Measurements from ENCODE around the gene MCM7.

Gene MCM7

DNA sequence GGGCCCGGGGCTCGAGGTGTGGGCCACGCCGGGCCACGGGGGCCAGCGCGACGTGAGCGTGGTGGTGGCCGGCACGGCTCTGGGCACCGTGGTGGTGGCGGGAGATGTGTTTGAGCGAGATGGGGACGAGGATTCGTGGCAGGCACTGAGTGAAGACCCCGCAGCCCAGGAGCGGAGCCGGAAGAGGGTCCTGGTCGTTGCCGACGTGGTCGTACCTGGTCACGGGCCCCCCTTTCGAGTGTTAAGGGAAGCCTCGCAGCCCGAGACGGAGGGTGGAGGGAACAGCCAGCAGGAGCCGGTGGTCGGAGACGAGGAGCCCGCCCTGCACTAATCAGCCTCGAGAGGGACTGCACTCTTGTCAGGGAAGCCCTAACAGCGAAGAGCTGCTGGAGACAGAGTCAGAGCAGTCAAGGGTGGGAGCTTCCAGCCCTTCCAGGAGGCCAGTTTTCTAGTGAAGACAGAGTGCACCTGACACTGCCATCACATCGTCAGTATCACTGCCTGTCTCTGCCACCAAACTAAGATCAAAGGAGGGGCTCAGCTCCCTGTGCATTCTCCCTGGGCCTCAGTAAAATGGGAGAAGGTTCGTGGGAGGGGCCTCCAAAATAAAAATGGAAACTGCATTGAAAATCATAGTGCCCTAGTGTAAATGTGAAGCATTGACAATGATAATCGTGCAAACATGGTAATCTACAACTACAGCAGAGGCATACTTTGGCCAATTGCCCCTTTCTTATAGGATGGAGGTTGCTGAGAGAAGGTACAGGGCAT lies 26.9 kb upstream of the MCM7 start:
- peak overlapping the region; percentile 86; the same call in 1 of the 2 replicates for H3K4me3 ChIP-seq (ENCODE audit: low read length)
- no peak for TF ChIP-seq ZNF274 (IDR thresholded peaks at IDR 0.05; ENCODE audit: low read depth, low read length)

DNA sequence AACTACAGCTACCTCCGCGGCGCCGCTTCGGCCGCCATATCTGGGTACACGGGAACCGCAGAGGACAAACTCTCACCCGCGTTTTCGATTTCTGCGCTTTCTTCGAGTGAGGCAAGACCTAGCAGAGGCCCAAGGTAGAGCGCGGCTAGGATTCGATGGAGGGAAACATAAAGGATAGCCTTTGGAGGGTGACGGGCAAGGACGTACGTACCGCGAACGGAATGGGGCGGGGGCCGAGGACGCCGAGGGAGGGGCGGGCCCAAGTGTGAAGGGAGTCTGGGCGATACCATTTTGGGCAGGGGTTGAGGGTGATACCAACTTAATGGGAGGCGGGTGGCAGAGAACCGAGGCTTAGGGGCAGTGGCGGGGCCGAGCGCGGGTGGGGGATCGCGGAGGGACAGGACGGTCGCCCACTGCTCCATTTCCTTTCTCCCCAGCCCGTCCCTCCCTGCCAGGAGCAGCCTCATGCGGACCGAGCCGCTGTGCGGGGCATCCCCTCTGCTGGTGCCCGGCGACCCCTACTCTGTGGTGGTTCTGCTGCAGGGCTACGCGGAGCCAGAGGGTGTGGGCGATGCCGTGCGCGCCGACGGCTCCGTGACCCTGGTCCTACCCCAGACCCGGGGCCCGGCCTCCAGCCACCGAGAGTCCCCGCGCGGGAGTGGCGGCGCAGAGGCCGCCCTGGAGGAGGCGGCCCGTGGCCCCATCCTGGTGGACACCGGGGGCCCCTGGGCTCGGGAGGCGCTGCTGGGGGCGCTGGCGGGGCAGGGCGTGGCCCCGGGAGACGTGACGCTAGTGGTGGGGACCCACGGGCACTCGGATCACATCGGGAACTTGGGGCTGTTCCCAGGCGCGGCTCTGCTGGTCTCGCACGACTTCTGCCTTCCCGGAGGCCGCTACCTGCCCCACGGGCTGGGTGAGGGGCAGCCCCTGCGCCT lies 26.0 kb upstream of the MCM7 start, which contains the start of gene MBLAC1:
Gene MBLAC1, plus strand, starts transcription at position 37 of the 935 bp plus-strand sequence. Its CDS starts 429 bp downstream, at position 466.
- TF ChIP-seq ZNF274 (IDR thresholded peaks at IDR 0.05; ENCODE audit: low read depth, low read length): no peak
- H3K4me3 ChIP-seq (ENCODE audit: low read length): peak within 1 kb of the TSS; percentile 86

DNA sequence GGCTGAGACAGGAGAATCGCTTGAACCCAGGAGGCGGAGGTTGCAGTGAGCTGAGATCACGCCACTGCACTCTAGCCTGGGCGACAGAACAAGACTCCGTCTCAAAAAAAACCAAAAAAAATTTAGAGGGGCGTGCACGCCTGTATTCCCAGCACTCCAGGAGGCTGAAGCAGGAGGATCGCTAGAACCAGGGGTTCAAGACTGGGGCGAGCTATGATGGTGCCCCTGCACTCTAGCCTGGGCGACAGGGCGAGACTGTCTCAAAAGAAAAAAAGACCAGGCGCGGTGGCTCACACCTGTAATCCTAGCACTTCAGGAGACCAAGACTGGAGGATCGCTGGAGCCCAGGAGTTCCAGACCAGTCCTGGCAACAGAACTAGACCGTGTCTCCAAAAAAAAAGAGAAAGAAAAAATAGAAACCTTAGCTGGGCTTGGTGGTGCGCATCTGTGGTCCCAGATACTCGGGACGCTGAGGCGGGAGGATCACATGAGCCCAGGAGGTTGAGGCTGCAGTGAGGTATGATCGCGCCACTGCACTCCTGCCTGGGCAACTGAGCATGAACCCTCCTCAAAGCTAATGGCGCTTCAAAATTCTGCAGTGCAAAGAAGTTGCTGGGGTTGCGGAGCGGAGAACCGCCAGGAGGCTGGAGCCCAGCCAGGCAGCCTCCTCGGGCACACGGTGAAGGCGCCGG lies 25.2 kb upstream of the MCM7 start:
- H3K4me3 ChIP-seq (ENCODE audit: low read length): peak overlapping the region; percentile 86
- no peak for TF ChIP-seq ZNF274 (IDR thresholded peaks at IDR 0.05; ENCODE audit: low read depth, low read length)

DNA sequence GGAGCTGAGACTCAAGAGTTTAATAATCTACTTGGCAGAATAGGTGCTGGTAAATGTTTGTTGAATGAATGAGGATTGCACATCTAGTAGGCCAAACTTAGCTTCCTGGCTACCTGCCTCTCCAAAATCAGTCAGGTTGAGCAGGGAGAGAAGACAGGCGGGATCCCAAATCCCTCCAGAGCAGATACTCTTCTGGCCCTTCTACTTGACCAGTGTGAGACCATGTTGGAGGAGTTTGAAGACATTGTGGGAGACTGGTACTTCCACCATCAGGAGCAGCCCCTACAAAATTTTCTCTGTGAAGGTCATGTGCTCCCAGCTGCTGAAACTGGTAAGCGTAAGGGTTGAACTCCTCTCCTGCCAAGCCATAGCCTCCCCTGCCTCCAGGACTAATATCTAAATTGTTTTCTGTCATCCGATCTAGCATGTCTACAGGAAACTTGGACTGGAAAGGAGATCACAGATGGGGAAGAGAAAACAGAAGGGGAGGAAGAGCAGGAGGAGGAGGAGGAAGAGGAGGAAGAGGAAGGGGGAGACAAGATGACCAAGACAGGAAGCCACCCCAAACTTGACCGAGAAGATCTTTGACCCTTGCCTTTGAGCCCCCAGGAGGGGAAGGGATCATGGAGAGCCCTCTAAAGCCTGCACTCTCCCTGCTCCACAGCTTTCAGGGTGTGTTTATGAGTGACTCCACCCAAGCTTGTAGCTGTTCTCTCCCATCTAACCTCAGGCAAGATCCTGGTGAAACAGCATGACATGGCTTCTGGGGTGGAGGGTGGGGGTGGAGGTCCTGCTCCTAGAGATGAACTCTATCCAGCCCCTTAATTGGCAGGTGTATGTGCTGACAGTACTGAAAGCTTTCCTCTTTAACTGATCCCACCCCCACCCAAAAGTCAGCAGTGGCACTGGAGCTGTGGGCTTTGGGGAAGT lies 23.4 kb upstream of the MCM7 start:
- no peak overlapping the region for H3K4me3 ChIP-seq (ENCODE audit: low read length)
- TF ChIP-seq ZNF274 (IDR thresholded peaks at IDR 0.05; ENCODE audit: low read depth, low read length): no peak

DNA sequence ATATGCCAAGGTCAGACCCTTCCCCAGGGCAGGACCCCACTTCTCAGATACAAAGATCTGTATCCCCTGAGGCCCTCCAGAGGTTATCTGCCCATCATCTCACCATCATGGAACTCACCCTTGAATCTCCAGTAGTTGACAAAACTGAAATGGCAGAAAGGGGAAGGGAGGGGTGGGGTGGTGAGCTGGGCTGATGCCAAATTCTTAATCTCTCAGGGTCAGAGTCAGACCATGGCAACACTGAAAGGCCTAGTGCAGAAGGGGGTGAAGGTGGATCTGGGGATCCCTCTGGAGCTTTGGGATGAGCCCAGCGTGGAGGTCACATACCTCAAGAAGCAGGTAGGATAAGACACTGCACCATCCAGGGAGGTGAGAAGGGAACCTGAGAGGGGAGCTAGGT lies 21.4 kb upstream of the MCM7 start:
- H3K4me3 ChIP-seq (ENCODE audit: low read length): no peak overlapping the region
- TF ChIP-seq ZNF274 (IDR thresholded peaks at IDR 0.05; ENCODE audit: low read depth, low read length): no peak

DNA sequence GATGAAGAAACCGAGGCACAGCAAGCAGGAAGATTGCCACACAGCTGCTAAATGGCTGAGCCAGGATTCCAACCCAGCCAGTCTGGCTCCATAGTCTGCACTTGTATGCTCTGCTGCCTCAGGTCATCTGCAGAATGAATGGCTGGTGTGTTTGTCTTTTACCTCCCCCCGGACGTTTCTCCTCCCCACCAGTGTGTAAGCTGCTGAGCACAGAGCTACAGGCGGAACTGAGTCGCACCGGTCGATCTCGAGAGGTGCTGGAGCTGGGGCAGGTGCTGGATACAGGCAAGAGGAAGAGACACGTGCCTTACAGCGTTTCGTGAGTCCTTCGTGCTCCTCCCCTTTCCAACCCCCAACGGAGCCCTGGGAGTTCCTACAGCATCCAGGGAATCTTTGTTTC lies 20.9 kb upstream of the MCM7 start:
- TF ChIP-seq ZNF274 (IDR thresholded peaks at IDR 0.05; ENCODE audit: low read depth, low read length): no peak
- no peak overlapping the region for H3K4me3 ChIP-seq (ENCODE audit: low read length)

DNA sequence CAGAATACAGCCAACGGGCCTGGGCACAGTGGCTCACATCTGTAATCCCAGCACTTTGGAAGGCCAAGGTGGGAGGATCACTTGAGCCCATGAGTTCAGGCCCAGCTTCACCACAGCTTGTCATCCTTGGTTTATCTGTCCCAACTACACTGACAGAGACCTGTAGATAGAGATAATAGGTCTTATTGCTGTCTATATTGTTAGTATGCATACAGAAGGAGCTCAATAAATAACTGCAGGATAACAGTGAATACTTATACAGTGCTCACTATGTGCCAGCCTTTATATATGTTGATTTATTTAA lies 19.5 kb upstream of the MCM7 start:
- H3K4me3 ChIP-seq (ENCODE audit: low read length): peak overlapping the region; percentile 68; the same call in 1 of the 2 replicates
- TF ChIP-seq ZNF274 (IDR thresholded peaks at IDR 0.05; ENCODE audit: low read depth, low read length): no peak

DNA sequence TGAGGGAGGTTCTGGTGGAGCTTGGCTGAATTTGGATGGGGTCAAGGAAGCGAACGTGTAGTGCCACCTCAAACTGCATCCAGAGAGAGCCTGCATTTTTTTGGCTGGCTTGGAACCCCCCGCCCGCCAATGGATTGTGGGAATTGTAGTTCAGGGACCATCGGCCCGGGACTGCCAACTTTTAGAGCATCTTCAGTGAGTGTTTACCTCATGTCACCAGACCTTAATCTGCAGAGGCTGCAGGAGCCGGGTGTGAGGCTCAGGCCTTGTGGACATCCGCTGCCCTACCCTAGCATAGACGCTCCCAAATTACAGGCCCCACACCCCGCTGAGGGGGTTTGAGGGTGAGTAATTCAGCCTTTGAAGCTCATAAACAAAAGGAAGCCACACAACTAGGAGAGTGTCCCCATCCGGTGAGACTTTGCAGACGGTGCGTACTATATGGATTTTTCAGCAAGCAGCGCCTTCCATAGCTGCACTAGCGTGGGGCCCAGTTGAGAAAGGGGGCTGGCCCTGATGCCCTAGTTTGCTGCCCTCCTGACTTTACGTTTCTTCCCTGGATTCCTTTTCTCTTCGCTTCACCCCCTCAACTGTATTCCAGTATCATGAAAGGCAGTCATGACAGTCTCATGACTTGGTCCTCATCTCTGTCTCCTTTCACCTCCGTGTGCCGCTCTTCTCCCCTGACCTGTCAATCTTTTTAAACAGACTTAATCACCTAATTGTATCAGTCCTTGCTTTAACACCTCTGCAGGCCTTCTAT lies 19.0 kb upstream of the MCM7 start:
- no peak for TF ChIP-seq ZNF274 (IDR thresholded peaks at IDR 0.05; ENCODE audit: low read depth, low read length)
- H3K4me3 ChIP-seq (ENCODE audit: low read length): peak overlapping the region; percentile 68

DNA sequence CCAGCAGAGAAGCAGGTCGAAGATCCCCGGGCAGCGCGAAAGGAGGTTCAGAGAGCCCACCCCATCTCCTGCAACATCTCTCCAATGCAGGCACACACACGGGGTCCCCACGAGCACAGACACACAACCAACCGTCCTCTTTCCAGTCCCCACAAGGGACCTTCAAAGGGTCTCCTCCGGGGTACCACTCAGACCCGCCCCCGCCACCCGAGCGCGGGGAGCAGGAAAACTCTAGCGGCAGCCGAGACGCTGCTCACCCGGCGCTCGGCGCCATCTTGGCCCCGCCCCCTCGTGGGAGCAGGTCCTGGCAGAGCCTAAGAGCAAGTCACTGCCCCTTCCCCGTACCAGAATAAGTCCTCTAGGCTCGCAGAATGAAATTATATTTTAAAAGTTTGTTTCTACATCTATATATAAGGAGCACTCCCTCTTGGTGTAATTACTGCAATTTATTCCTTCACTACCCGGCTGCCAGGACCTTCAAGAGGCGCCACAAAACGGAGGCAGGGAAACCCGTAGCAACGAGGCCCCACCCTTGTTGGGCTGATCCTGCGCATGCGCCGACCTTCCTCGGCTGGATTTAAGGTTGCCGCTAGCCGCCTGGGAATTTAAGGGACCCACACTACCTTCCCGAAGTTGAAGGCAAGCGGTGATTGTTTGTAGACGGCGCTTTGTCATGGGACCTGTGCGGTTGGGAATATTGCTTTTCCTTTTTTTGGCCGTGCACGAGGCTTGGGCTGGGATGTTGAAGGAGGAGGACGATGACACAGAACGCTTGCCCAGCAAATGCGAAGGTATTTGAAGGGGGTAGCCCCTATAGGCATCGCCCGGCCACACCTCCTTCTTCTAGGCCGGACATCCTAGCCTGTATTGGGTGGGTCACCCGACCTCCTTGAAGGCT lies 18.1 kb upstream of the MCM7 start, which contains the start of the genes CNPY4 and TAF6:
Gene CNPY4, plus strand, starts transcription at position 563 of the 898 bp plus-strand sequence. Its CDS starts 111 bp downstream, at position 674.
Gene TAF6, minus strand, starts transcription at position 287 of the 898 bp plus-strand sequence. CDS start 5,149 bp downstream, outside the sequence.
- peak within 1 kb of the TSS; percentile 68 for H3K4me3 ChIP-seq (ENCODE audit: low read length)

DNA sequence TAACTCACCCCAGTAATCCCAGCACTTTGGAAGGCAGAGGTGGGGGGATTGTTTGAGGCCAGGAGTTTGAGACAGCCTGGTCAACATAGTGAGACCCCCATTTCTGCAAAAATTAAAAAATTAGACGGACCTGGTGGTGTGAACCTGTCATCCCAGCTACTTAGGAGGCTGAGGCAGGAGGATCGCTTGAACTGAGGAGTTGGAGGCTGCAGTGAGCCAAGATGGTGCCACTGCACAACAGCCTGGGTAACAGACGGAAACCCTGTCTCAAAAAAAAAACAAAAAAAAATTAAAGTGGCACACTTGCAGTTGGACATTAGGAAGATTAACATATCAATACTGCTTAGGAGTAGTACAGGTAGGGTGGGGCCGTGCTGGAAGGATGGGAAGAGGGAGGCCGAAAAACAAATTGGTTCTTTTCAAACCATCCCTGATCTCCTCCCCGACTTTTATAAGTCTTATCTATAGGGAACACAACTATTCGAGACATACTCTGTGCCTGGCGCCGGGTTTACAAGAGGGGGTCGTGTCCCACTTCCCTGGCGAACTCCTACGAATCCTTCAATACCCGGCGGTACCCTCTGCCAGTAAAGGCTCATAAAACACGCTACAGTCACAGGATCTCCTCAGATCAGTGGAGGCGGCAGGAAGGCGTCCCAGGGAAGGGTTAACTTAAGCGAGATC lies 17.3 kb upstream of the MCM7 start:
- no peak for TF ChIP-seq ZNF274 (IDR thresholded peaks at IDR 0.05; ENCODE audit: low read depth, low read length)

More for the DNA sequence above, 18.1 kb upstream of the MCM7 start, which contains the start of the genes CNPY4 and TAF6:
- no peak for TF ChIP-seq ZNF274 (IDR thresholded peaks at IDR 0.05; ENCODE audit: low read depth, low read length)

DNA sequence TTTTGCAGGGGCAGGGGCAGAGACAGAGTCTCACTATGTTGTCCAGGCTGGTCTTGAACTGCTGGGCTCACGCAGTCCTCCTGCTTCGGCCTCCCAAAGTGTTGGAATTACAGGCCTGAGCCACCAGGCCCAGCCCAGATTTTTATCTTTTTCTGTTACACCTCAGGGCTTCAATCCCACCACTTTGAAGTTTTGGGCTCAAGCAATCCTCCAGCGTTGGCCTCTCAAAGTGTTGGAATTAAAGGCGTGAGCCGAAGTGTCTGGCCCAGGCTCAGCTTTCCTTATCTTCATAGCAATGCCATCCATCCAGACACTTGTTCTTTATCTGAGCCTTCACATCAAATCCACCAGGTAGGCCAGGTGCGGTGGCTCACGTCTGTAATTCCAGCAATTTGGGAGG lies 13.8 kb upstream of the MCM7 start:
- no peak for TF ChIP-seq ZNF274 (IDR thresholded peaks at IDR 0.05; ENCODE audit: low read depth, low read length)
- H3K4me3 ChIP-seq (ENCODE audit: low read length): no peak overlapping the region

More for the DNA sequence above, 17.3 kb upstream of the MCM7 start:
- peak overlapping the region; percentile 68 for H3K4me3 ChIP-seq (ENCODE audit: low read length)
